ENCODE measurements around the gene B4GALT2.

B4GALT2 gene

GRCh38 chr1:44025816-44026215, 46.8 kb downstream of the B4GALT2 start:
- Histone ChIP-seq H3K27ac (no peak overlapping the region), H3K4me3 (no peak overlapping the region), H3K4me1 (peaks cover 0 to 10% (median 4%) of the 10 kb centered on the region in 4 donors), H3K9me3 (no peaks in the 10 kb centered on the region), H3K27me3 (no peaks in the 10 kb centered on the region), H3K36me3 (peaks cover 0 to 6% (median 5%) of the 10 kb centered on the region in 3 donors)
- no peak for DNase-seq
- intact Hi-C loops (cut with DNase I; ENCODE audit: low total_unique reads): no loop called here
- no peak for TF ChIP-seq CTCF (IDR thresholded peaks at IDR 0.05)

GRCh38 chr1:44027320-44027719, 48.3 kb downstream of the B4GALT2 start:
- intact Hi-C loops (cut with DNase I; ENCODE audit: low total_unique reads): no loop called here
- Histone ChIP-seq H3K4me3 (no peak overlapping the region), H3K27me3 (no peaks in the 10 kb centered on the region), H3K27ac (no peak overlapping the region), H3K36me3 (peaks cover 0 to 6% (median 5%) of the 10 kb centered on the region in 3 donors), H3K9me3 (no peaks in the 10 kb centered on the region), H3K4me1 (peaks cover 0 to 24% (median 11%) of the 10 kb centered on the region in 4 donors)
- TF ChIP-seq CTCF (IDR thresholded peaks at IDR 0.05): no peak
- no peak for DNase-seq

- Histone ChIP-seq H3K27me3 (no peaks in the 10 kb centered on the region), H3K9me3 (no peaks in the 10 kb centered on the region), H3K4me1 (peaks cover 0 to 26% (median 11%) of the 10 kb centered on the region in 4 donors), H3K36me3 (no peaks in the 10 kb centered on the region), H3K27ac (peak overlapping the region; percentile 91 to 95), H3K4me3 (peak overlapping the region; percentile 73 to 81)
- intact Hi-C loops (cut with DNase I; ENCODE audit: low total_unique reads): no loop called here
- TF ChIP-seq CTCF (IDR thresholded peaks at IDR 0.05): no peak
- no peak for DNase-seq
Measured at GRCh38 chr1:44029260-44029910, 50.4 kb downstream of the B4GALT2 start.

GRCh38 chr1:44029911-44030604, 51.0 kb downstream of the B4GALT2 start:
- Histone ChIP-seq H3K36me3 (no peaks in the 10 kb centered on the region), H3K27me3 (no peaks in the 10 kb centered on the region), H3K9me3 (no peaks in the 10 kb centered on the region), H3K27ac (peak overlapping the region; percentile 91 to 95), H3K4me3 (peak overlapping the region; percentile 73 to 81), H3K4me1 (peaks cover 0 to 30% (median 14%) of the 10 kb centered on the region in 4 donors)
- DNase-seq: peak; percentile 91 to 92
- TF ChIP-seq CTCF (IDR thresholded peaks at IDR 0.05): peak in 1 of 2 experiments; percentile 3
- intact Hi-C loops (cut with DNase I; ENCODE audit: low total_unique reads): loop anchor here (10.0 kb wide), 1 partner anchor 85 kb away; the partner anchor contains the start of gene IPO13

- H3K27me3 ChIP-seq: no peaks in the 10 kb centered on the region
- H3K4me3 ChIP-seq: peak overlapping the region; percentile 73 to 81
- intact Hi-C loops (cut with DNase I; ENCODE audit: low total_unique reads): loop anchor here (10.0 kb wide), 1 partner anchor 86 kb away; the partner anchor contains the start of gene IPO13
Measured at GRCh38 chr1:44030605-44031251, 51.7 kb downstream of the B4GALT2 start.

More at GRCh38 chr1:44030605-44031251, 51.7 kb downstream of the B4GALT2 start:
- no peaks in the 10 kb centered on the region for H3K36me3 ChIP-seq
- H3K4me1 ChIP-seq: peaks cover 0 to 37% (median 20%) of the 10 kb centered on the region in 4 donors
- peak in 1 of 2 donors; percentile 70 for DNase-seq
- peak overlapping the region; percentile 91 to 95 for H3K27ac ChIP-seq
- no peaks in the 10 kb centered on the region for H3K9me3 ChIP-seq
- TF ChIP-seq CTCF (IDR thresholded peaks at IDR 0.05): peak in 1 of 2 experiments; percentile 10
